Stimulated activated CD4-positive, alpha-beta T cell treated with anti-CD3 and anti-CD28 coated beads, Interleukin-12 subunit alpha, Interleukin-12 subunit beta, amount 100 ng/mL, for 4 hours (primary cell): Measurements from ENCODE around the gene RPL35A.
"Not testable (repeated sequence)": the region's sequence is repeated elsewhere in the genome, so short reads cannot be mapped to it uniquely, and the experiment has no call there.

Source experiments
- DNase-seq: peaks from one replicate; pipeline ENCODE4 v3.0.0-alpha.2; 2020

RPL35A gene

GRCh38 chr3:197953325-197953724, 3.3 kb downstream of the RPL35A start:
- no peak for DNase-seq

DNA sequence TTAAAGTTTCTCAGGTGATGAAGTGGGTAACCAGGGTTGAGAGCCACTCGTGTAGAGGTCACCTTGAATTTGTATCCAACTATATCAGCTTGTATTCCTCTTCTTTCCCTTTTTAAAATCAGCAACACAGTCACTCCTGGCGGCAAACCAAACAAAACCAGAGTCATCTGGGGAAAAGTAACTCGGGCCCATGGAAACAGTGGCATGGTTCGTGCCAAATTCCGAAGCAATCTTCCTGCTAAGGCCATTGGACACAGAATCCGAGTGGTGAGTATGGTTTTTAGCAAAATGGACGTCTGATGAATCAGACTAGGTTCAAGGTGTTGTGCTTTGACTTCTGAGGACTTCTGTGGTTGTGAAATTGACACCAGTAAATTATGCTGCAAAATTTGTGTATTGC, 3.9 kb downstream of the RPL35A start:
- no peak for DNase-seq

DNA sequence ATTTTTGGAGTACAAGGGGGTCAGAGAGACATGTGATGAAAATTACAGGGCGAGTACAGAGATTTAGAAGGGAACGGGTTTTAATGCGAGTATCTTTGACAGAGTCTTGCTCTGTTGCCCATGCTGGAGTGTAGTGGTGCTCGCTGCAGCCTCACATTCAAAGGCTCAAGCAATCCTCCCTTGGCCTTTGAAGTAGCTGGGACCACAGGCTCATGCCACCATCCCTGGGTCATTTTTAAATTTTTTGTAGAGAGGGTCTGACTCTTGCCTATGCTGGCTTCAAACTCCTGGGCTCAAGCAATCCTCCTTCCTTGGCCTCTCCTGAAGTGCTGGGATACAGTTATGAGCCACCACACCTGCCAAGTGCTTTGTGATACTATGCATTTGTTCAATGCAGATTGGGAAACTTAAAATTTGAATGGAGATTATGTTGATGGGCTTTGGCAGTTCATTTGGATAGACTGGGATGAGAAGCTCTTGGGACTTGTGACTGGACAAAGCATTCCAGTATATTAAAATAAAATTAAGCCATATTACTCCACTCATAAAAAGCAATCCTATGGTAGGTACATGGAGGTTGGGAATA, 6.0 kb downstream of the RPL35A start:
- DNase-seq = no peak

DNA sequence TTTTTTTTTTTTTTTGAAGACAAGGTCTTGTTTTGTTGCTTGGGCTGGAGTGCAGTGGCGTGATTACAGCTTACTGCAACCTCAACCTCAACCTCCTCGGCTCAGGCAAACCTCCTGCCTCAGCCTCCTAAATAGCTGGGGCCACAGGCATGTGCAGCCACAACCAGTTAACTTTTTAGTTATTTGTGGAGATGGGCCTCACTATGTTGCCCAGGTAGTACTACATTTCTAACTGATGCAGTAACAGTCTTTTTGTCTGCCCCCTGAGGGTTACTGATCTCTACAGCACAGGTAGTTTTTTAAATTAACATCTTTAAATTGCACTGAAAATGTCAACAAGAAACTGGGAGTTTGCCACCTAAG, 6.6 kb downstream of the RPL35A start:
- no peak for DNase-seq

DNA sequence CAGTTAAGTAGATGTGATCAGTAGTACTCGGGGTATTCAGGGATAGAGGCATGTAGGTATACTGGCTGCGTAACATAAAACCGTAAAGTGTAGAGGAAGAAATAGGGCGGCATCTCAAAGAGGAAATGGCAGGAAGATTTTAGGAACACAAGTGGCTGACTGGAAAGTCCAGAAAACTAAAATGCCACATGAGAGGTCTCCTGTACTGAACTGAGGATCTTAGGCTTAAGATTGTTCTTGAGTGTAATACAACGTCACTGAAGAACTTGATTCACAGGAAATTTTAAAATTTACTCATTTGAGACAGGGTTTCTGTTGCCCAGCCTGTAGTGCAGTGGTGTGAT, 7.8 kb downstream of the RPL35A start:
- no peak for DNase-seq

DNA sequence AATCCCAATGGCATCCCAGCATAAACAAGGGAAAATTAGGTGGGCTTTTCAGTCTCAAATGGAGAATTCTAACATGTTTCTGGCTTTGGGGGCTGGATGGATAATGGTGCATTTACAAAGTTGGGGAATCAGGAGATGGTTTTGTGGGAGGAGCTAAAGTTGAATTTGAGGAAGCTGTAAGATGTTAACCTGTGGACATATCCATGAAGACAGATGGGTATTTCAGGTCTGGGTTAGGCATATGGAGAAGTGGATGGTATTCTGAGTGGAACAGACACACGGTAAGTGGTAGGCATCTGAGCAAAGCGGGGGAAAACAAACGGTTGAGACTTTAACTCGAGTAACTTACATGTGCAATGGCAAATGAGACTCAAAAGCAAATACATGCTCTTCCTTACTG, 8.4 kb downstream of the RPL35A start:
- no peak for DNase-seq

- DNase-seq = not testable (repeated sequence)
Measured at GRCh38 chr3:197958848-197959247, 8.9 kb downstream of the RPL35A start.

DNA sequence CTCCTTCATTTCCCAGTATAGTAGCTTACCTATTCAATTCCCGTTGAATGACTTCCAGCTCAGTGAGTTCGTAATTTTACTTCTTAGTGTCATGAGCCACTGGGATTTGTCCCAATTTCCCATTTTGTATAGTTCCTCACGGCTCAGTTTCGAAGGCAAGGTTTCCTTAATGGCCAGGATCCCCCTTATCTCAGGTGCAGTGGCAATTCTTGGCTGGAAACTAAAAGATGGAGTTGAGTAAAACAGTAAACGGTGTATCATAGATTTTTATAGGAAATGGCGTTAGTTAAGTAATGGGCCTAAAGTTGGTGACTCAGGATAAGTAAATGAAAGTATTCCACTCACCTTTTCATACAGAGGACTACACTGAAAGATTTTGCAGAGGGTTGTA, 9.5 kb downstream of the RPL35A start:
- DNase-seq = no peak

GRCh38 chr3:197959891-197960693, 10.1 kb downstream of the RPL35A start, which contains the start of gene LMLN:
Gene LMLN (plus strand): TSS chr3:197960217. CDS start chr3:197960246, 29 bp downstream.
- peak; percentile 94 for DNase-seq

- DNase-seq = no peak
Measured at GRCh38 chr3:197960694-197961581, 10.9 kb downstream of the RPL35A start.

DNA sequence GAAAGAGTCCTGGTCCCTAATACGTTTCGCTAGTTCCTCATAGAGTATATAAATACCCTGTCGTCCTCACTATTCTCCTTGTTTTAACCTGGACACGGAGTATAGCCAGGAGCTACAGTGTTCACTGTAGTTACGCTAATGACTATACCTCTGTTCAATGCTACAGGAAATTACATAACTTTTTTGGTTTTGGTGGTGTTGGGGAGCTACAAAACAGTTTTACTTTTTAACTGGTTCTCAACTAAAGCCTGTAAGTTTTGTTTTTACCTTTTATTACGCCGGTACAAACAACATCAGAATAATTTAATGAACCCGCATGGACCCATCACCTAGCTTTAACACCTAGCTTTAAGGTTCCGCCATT, 11.6 kb downstream of the RPL35A start:
- DNase-seq = no peak

GRCh38 chr3:197963019-197963637, 13.1 kb downstream of the RPL35A start:
- DNase-seq = no peak

- DNase-seq = not testable (repeated sequence)
Measured at GRCh38 chr3:197967337-197967989, 17.5 kb downstream of the RPL35A start.

GRCh38 chr3:197970588-197970987, 20.6 kb downstream of the RPL35A start:
- DNase-seq = no peak

DNA sequence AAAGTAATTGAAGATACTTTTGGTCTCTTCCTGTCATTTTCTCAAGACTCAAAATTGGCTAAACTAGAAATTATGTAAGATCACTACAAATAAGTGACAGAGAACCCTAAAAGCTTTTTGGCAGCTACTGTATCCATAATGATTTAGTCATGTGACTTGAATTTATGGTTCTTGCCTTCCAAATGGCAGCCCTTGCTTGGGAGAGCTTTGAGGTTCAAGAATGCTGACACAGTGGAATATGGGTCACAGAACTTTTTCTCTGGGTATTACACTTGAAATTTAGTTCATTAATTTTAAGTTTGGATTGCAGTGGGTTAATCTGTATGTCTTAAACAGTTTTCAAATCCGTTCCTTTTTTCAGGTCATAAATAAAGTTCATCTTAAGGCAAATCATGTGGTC, 24.0 kb downstream of the RPL35A start:
- no peak for DNase-seq

- no peak for DNase-seq
Measured at GRCh38 chr3:197975311-197975710, 25.3 kb downstream of the RPL35A start.

DNA sequence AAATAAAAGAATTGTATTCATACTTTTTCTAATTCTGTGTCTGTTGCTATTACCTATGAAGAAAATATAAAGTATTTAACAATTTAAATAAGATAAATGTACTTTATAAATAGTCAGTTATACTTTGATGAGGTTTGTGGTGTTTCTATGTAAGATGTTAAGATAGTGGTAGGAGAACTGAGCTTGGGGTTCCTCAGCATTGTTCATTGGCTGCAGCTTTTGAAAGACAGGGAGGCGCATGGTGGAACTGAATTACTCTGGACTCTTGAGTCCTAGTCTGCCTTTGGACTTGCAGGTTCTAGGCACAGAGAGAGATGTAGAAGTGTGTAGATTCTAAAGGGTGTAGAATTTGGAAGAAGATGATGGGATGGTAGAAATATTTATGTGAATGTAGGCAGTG, 33.1 kb downstream of the RPL35A start:
- DNase-seq = no peak

DNA sequence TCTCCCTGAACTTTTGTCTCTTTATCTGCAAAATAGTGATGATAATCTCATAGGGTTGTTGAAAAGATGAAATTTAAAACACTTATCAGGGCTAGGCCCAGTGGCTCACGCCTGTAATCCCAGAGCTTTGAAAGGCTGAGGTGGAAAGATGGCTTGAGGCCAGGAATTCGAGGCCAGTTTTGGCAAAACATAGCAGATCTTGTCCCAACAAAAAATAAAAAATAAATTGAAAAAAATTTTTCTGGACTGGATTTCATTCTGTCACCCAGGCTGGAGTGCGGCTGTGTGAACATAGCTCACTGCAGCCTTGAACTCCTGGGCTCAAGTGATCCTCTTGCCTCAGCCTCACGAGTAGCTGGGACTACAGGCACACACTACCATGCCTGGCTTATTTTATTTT, 39.7 kb downstream of the RPL35A start:
- DNase-seq = no peak

GRCh38 chr3:197994736-197995135, 44.7 kb downstream of the RPL35A start:
- DNase-seq = no peak

GRCh38 chr3:197996855-197997254, 46.9 kb downstream of the RPL35A start:
- no peak for DNase-seq

- DNase-seq = no peak
Measured at GRCh38 chr3:197997936-197998335, 47.9 kb downstream of the RPL35A start.
